ENCODE data around the gene RAB6B. TPM values are rescaled to one million over a fixed set of nuclear protein-coding genes. Genes with fewer than 3 reads are reported as not detected.

Gene RAB6B
- total and polyA plus RNA-seq, 2 experiments from 2014 or later = 1.2 to 3.9 TPM

DNA sequence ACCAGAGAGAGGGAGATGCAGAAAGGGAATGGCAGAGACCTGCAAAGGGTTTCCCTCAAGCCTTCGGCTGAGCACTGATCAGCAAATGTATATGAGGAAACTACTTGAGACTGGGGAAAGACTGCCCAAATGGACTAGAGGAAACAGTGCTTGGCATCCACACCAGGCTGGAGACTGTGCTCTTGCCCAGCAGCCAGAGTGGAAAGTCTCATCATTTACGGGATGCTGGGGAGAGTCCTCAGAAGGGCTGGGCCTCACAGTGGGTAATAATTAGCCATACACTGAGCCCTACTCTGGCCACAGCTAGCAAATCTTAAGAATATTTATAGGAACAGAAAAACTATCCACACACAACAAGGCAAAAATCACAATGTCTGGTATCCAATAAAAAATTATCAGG lies 18.5 kb downstream of the RAB6B start:
- H3K4me3 Mint-ChIP-seq = no peak overlapping the region

More for the DNA sequence above, 18.5 kb downstream of the RAB6B start:
- Histone ChIP-seq H3K36me3 (ENCODE audit: insufficient read depth) (no peaks in the 10 kb centered on the region), H3F3A (replicated peaks; ENCODE audit: low read depth) (no peaks in the 10 kb centered on the region), H2AFZ (no peak overlapping the region), H4K20me1 (replicated peaks; ENCODE audit: insufficient read depth) (no peaks in the 10 kb centered on the region), H3K27ac (ENCODE audit: low read depth) (no peak overlapping the region), H3K27me3 (ENCODE audit: insufficient read depth) (no peaks in the 10 kb centered on the region), H3K4me3 (no peak overlapping the region), H3K4me1 (ENCODE audit: insufficient read depth) (no peaks in the 10 kb centered on the region), H3K79me2 (replicated peaks; ENCODE audit: insufficient read depth) (no peaks in the 10 kb centered on the region), H3K4me2 (no peak overlapping the region), H3K9me2 (ENCODE audit: insufficient read depth) (no peaks in the 10 kb centered on the region)
- DNase-seq (ENCODE audit: low spot score) (no peak), ATAC-seq (no peak)
- TF ChIP-seq CREB1 (CRISPR knock-in tag; IDR thresholded peaks at IDR 0.05; ENCODE audit: low read depth) = no peak
- no peak for TF ChIP-seq ZNF114 (CRISPR knock-in tag; IDR thresholded peaks at IDR 0.05)
- TF ChIP-seq EZH2phosphoT487 (IDR thresholded peaks at IDR 0.05; ENCODE audit: unreplicated experiment) = no peak
- TF ChIP-seq STAT1 (IDR thresholded peaks at IDR 0.05; ENCODE audit: unreplicated experiment) = no peak
- no peak for TF ChIP-seq EZH2 (IDR thresholded peaks at IDR 0.05; ENCODE audit: low read depth, unreplicated experiment)
- TF ChIP-seq, protein P1, sequence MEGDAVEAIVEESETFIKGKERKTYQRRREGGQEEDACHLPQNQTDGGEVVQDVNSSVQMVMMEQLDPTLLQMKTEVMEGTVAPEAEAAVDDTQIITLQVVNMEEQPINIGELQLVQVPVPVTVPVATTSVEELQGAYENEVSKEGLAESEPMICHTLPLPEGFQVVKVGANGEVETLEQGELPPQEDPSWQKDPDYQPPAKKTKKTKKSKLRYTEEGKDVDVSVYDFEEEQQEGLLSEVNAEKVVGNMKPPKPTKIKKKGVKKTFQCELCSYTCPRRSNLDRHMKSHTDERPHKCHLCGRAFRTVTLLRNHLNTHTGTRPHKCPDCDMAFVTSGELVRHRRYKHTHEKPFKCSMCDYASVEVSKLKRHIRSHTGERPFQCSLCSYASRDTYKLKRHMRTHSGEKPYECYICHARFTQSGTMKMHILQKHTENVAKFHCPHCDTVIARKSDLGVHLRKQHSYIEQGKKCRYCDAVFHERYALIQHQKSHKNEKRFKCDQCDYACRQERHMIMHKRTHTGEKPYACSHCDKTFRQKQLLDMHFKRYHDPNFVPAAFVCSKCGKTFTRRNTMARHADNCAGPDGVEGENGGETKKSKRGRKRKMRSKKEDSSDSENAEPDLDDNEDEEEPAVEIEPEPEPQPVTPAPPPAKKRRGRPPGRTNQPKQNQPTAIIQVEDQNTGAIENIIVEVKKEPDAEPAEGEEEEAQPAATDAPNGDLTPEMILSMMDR (conservative IDR thresholded peaks at IDR 0.05; ENCODE audit: low read depth in 2 of 2) = no peak
- TF ChIP-seq NANOG (IDR thresholded peaks at IDR 0.05; ENCODE audit: borderline replicate concordance) = no peak
- TF ChIP-seq POLR2AphosphoS5 (IDR thresholded peaks at IDR 0.05; ENCODE audit: low read depth) = no peak
- TF ChIP-seq JUNB (IDR thresholded peaks at IDR 0.05; ENCODE audit: unreplicated experiment) = no peak
- TF ChIP-seq, protein P2, sequence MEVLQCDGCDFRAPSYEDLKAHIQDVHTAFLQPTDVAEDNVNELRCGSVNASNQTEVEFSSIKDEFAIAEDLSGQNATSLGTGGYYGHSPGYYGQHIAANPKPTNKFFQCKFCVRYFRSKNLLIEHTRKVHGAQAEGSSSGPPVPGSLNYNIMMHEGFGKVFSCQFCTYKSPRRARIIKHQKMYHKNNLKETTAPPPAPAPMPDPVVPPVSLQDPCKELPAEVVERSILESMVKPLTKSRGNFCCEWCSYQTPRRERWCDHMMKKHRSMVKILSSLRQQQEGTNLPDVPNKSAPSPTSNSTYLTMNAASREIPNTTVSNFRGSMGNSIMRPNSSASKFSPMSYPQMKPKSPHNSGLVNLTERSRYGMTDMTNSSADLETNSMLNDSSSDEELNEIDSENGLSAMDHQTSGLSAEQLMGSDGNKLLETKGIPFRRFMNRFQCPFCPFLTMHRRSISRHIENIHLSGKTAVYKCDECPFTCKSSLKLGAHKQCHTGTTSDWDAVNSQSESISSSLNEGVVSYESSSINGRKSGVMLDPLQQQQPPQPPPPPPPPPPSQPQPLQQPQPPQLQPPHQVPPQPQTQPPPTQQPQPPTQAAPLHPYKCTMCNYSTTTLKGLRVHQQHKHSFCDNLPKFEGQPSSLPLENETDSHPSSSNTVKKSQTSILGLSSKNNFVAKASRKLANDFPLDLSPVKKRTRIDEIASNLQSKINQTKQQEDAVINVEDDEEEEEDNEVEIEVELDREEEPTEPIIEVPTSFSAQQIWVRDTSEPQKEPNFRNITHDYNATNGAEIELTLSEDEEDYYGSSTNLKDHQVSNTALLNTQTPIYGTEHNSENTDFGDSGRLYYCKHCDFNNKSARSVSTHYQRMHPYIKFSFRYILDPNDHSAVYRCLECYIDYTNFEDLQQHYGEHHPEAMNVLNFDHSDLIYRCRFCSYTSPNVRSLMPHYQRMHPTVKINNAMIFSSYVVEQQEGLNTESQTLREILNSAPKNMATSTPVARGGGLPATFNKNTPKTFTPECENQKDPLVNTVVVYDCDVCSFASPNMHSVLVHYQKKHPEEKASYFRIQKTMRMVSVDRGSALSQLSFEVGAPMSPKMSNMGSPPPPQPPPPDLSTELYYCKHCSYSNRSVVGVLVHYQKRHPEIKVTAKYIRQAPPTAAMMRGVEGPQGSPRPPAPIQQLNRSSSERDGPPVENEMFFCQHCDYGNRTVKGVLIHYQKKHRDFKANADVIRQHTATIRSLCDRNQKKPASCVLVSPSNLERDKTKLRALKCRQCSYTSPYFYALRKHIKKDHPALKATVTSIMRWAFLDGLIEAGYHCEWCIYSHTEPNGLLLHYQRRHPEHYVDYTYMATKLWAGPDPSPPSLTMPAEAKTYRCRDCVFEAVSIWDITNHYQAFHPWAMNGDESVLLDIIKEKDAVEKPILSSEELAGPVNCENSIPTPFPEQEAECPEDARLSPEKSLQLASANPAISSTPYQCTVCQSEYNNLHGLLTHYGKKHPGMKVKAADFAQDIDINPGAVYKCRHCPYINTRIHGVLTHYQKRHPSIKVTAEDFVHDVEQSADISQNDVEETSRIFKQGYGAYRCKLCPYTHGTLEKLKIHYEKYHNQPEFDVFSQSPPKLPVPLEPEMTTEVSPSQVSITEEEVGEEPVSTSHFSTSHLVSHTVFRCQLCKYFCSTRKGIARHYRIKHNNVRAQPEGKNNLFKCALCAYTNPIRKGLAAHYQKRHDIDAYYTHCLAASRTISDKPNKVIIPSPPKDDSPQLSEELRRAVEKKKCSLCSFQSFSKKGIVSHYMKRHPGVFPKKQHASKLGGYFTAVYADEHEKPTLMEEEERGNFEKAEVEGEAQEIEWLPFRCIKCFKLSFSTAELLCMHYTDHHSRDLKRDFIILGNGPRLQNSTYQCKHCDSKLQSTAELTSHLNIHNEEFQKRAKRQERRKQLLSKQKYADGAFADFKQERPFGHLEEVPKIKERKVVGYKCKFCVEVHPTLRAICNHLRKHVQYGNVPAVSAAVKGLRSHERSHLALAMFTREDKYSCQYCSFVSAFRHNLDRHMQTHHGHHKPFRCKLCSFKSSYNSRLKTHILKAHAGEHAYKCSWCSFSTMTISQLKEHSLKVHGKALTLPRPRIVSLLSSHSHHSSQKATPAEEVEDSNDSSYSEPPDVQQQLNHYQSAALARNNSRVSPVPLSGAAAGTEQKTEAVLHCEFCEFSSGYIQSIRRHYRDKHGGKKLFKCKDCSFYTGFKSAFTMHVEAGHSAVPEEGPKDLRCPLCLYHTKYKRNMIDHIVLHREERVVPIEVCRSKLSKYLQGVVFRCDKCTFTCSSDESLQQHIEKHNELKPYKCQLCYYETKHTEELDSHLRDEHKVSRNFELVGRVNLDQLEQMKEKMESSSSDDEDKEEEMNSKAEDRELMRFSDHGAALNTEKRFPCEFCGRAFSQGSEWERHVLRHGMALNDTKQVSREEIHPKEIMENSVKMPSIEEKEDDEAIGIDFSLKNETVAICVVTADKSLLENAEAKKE (CRISPR knock-in tag; IDR thresholded peaks at IDR 0.05) = no peak
- no peak for TF ChIP-seq ZNF331 (CRISPR knock-in tag; IDR thresholded peaks at IDR 0.05; ENCODE audit: low read depth)
- TF ChIP-seq, protein P3, sequence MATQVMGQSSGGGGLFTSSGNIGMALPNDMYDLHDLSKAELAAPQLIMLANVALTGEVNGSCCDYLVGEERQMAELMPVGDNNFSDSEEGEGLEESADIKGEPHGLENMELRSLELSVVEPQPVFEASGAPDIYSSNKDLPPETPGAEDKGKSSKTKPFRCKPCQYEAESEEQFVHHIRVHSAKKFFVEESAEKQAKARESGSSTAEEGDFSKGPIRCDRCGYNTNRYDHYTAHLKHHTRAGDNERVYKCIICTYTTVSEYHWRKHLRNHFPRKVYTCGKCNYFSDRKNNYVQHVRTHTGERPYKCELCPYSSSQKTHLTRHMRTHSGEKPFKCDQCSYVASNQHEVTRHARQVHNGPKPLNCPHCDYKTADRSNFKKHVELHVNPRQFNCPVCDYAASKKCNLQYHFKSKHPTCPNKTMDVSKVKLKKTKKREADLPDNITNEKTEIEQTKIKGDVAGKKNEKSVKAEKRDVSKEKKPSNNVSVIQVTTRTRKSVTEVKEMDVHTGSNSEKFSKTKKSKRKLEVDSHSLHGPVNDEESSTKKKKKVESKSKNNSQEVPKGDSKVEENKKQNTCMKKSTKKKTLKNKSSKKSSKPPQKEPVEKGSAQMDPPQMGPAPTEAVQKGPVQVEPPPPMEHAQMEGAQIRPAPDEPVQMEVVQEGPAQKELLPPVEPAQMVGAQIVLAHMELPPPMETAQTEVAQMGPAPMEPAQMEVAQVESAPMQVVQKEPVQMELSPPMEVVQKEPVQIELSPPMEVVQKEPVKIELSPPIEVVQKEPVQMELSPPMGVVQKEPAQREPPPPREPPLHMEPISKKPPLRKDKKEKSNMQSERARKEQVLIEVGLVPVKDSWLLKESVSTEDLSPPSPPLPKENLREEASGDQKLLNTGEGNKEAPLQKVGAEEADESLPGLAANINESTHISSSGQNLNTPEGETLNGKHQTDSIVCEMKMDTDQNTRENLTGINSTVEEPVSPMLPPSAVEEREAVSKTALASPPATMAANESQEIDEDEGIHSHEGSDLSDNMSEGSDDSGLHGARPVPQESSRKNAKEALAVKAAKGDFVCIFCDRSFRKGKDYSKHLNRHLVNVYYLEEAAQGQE (IDR thresholded peaks at IDR 0.05; ENCODE audit: unreplicated experiment) = no peak
- TF ChIP-seq, protein P4, sequence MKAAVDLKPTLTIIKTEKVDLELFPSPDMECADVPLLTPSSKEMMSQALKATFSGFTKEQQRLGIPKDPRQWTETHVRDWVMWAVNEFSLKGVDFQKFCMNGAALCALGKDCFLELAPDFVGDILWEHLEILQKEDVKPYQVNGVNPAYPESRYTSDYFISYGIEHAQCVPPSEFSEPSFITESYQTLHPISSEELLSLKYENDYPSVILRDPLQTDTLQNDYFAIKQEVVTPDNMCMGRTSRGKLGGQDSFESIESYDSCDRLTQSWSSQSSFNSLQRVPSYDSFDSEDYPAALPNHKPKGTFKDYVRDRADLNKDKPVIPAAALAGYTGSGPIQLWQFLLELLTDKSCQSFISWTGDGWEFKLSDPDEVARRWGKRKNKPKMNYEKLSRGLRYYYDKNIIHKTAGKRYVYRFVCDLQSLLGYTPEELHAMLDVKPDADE (IDR thresholded peaks at IDR 0.05) = no peak
- H3K27ac Mint-ChIP-seq = no peak overlapping the region
- H3K9me3 Mint-ChIP-seq = peaks cover 2% of the 10 kb centered on the region; the same call in 1 of the 3 replicates
- H3K4me1 Mint-ChIP-seq = peaks cover 12% of the 10 kb centered on the region; the same call in 2 of the 3 replicates
- H3K27me3 Mint-ChIP-seq (ENCODE audit: insufficient read depth, low read depth, poor library complexity) = no peaks in the 10 kb centered on the region
- H3K36me3 Mint-ChIP-seq (ENCODE audit: low read depth) = peaks cover 5% of the 10 kb centered on the region; the same call in 1 of the 3 replicates
